Ureter (tissue), 1 donor: Measurements from ENCODE around the gene VNN1. TPM values are rescaled to one million over a fixed set of nuclear protein-coding genes. Genes with fewer than 3 reads are reported as not detected.

ENCODE experiments used
- DNase-seq: peaks from one replicate; pipeline ENCODE4 v3.0.0-alpha.2; 2020; ENCODE audit warnings: low spot score
- total RNA-seq: library from RNA; stranded (reverse); gene quantifications from one replicate; pipeline ENCODE4 v1.2.4, GENCODE V29; 2023
- donor health status: DM: yes; HTN: yes; CAD: no.

Gene VNN1
- 0.23 TPM for total RNA-seq

GRCh38 chr6:132713352-132714134, at the start of gene VNN1:
Gene VNN1 (minus strand): TSS chr6:132714055. CDS start chr6:132714035, 20 bp downstream.
- DNase-seq, result no peak

DNA sequence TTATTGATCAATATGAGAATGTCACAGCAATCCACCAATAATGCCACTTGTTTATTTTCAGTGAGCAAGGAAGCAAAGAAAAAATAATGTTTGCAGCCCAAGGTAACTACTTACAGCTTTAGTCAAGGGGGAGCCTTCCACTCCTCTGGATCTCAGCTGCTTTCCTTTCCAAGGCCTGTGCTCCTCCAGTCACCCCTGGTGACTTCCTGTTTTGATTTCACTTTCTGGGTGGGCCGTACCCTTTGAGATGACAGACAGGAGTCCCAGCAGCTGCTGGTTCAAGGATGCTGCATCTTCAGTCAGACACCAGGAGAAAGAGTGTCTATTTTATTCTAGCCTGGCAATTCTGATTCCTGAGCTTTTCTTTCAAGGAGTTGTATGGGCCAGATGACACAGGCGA, 49.4 kb upstream of the VNN1 start:
- no peak for DNase-seq

GRCh38 chr6:132760256-132760655, 46.4 kb upstream of the VNN1 start:
- no peak for DNase-seq

DNA sequence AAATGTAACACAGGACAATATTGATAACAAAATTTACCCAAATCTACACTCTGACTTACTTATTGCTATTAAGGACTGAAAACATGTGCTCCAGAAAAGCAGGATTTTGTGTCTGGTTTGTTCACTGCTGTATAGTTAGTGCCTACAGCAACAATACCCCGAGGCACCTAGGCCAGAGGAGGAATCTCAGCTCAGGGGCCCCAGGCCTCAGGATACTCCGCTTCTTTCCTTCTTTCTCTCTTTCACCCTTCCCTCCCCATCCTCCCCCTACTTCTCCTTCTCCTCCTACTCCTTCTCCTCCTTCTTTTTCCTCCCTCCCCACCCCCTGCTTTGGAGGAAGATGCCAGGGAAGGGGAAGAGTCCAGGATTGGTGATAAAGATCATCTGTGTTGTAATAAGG, 44.8 kb upstream of the VNN1 start:
- DNase-seq, result no peak

- DNase-seq, result no peak
These were observed 38.4 kb upstream of the VNN1 start for GRCh38 chr6:132752255-132752654.

GRCh38 chr6:132751828-132752227, 38.0 kb upstream of the VNN1 start:
- no peak for DNase-seq

DNA sequence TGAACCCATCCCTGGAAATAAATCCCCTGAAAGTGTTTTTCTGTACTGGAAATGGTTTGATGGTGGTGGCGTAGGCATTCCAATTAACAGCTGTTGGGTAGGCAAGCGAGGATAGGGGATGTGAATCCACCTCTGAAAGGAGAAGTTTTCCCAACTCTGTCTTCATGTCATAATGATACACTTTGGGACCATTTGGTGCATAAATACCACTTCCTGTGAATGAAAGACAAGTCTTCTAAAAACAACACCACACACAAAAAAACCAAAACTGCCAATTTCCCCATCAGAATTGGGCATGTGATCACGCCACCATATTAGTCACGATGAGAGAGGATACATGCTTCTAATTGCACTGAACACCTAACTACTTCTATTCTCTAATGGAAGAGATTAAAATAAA, 37.5 kb upstream of the VNN1 start:
- no peak for DNase-seq

- no peak for DNase-seq
These were observed 36.8 kb upstream of the VNN1 start for GRCh38 chr6:132750455-132751248.

GRCh38 chr6:132749111-132749510, 35.3 kb upstream of the VNN1 start:
- DNase-seq, result no peak

GRCh38 chr6:132748446-132748845, 34.6 kb upstream of the VNN1 start:
- no peak for DNase-seq

- no peak for DNase-seq
These were observed 32.2 kb upstream of the VNN1 start for GRCh38 chr6:132746048-132746447.

GRCh38 chr6:132742495-132742894, 28.6 kb upstream of the VNN1 start:
- DNase-seq, result no peak

DNA sequence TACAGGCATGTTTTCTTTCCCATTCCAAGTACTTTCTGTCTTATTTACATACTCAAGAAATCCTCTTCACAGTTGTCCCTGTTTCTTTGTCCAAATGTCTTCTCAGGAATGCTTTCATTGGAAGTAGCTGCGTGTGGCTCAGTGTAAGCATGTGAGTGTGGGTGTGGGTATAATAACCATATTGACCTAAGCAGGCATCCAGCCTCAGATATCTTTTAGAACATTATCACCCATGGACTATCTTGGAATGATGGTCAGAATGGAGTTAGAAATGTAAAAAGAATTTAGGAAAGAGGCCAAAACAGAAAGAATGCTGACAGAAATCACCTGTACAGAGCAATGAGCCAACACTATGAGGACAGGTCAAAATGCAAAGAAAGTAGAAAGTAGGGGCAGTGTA, 27.4 kb upstream of the VNN1 start:
- no peak for DNase-seq

- DNase-seq, result no peak
These were observed 22.4 kb upstream of the VNN1 start for GRCh38 chr6:132736239-132736638.

DNA sequence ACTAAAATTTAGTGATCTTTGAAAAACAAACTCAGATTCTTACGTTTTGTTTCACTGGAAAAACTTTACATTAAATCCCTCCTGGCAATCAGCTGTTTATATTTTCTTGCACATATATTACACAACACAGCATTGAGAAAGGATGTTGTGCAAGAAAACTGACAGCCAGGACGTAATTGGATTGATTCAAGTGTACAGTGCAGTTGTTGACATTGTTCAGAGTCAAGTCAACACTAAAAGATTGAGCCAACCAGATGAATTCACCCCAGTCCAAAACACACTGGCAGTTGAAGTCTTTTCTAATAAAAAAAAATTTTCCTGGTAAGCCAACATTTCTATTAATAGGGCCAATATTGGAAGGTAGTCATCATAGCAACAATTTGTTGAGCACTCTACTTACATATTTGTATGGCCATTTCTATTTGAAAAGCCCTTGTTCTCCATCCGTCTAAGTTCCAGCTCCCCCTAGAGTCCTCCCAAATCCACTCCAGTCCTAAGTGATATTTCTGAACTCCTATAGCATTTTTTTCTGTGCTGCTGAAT, 20.9 kb upstream of the VNN1 start:
- DNase-seq, result no peak

DNA sequence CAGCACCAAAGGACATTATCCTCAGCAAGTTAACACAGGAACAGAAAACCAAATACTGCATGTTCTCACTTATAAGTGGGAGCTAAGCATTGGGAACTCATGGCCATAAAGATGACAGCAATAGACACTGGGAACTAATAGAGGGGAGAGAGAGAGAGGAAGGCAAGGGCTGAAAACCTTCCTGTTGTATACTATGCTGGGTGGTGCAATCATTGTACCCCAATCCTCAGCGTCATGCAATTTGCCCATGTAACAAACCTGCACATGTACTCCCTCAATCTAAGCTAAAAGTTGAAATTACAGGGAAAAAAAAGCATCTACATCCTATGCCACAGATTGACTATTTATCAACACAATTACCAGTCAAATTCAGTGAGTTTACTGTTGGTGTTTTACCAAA, 20.0 kb upstream of the VNN1 start:
- DNase-seq, result no peak

DNA sequence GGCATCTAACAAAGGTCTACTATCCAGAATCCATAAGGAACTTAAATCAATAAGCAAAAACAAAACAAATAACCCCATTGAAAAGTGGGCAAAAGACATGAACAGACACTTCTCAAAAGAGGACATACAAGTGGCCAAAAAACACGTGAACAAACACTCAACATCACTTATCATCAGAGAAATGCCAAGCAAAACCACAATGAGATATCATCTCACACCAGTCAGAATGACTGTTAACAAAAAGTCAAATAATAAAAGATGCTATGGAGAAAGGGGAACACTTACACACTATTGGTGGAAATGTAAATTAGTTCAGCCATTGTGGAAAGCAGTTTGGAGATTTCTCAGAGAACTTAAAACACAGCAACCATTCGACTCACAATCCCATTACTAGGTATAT, 19.4 kb upstream of the VNN1 start:
- no peak for DNase-seq

- DNase-seq, result no peak
These were observed 17.2 kb upstream of the VNN1 start for GRCh38 chr6:132731086-132731485.

DNA sequence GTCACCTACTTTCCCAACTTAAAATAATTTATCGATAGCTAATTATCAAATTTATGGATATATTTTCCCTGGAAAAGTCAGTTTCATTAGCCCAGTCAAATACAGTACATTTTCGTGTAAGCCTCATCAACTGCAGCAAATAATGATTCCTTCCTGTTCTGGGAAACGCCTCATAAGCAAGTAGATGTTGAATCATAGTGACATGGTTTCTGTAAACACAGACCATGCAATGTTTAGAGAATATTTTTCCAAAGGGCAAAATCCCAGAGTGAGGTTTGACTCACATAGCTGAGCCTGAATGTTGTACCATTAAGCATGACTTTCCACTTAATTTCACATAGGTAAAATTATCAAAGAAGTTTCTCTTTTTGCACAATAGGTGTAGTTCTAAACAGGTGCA, 16.7 kb upstream of the VNN1 start:
- no peak for DNase-seq

DNA sequence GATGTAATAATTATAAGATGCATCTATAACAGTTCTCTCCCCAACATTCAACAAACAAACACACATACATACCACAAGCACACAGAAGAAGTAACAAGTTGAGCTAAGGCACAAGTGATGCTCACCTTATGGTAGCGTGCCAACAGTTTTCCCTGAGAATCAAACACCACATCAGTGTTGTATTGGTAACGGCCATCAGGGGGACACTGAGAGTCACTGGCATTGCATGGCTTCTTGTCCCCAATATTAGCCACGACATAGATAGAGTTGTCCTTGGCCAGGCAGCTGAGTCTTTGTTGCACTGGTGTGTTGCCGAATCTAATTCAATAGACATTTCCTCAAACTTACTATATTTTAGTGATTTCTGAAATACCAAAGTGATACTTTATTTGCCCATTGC, 14.8 kb upstream of the VNN1 start:
- DNase-seq, result no peak

GRCh38 chr6:132726608-132726975, 12.7 kb upstream of the VNN1 start:
- no peak for DNase-seq

GRCh38 chr6:132725947-132726607, 12.2 kb upstream of the VNN1 start:
- DNase-seq, result no peak

GRCh38 chr6:132725471-132725870, 11.6 kb upstream of the VNN1 start:
- DNase-seq, result no peak
